ENCODE results near the gene DGKI.

- TF ChIP-seq CTCF (conservative IDR thresholded peaks at IDR 0.05; ENCODE audit: low read length) (no peak), EZH2phosphoT487 (IDR thresholded peaks at IDR 0.05; ENCODE audit: borderline replicate concordance, low read depth, low read length) (no peak)
These were observed 333.7 kb downstream of the DGKI start for GRCh38 chr7:137513091-137513490.
